G401.6 (cell line): Measurements from ENCODE around the gene PRKCE.
"Not testable (repeated sequence)": the region's sequence is repeated elsewhere in the genome, so short reads cannot be mapped to it uniquely, and the experiment has no call there.

Experiments
- FAIRE-seq: peaks from 2 replicates; lab custom pipeline; 2012; peaks lifted over from hg19 to GRCh38; lab: Jason Lieb, UNC

PRKCE gene

DNA sequence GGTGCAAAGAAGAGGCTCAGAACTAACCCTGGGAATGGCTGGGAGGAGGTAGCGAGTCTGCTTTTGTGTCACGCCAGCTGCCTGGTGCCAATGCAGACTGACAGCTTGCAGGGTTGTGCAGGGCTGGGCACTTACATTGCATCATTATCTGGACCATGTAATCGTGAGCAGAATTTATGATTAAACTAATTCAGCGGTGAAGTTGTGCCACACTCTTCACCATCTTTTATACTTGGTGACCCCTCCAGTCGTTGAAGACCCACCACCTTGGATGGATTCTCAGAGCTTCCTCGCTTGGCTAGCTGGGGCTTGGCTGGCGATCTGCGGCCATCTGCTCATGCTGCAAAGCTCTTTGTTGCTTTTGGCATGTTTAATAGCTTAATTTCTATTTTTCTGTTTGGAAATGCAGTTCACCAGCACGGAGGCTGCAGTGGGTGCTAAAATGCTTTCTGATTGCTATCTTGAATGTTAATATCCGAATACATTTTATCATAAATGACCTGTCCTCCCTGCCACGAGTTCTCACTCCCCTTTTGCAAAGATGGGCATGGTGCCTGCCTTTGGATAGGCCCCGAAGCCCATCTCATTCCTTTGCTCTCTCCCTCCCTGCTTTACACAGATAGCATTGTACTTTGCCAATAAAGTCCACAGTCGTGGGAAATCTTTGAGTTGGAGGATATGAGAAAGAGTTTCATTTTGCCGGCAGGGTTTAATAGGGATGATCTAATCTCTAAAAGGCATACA, 188.2 kb downstream of the PRKCE start:
- no peak for FAIRE-seq

DNA sequence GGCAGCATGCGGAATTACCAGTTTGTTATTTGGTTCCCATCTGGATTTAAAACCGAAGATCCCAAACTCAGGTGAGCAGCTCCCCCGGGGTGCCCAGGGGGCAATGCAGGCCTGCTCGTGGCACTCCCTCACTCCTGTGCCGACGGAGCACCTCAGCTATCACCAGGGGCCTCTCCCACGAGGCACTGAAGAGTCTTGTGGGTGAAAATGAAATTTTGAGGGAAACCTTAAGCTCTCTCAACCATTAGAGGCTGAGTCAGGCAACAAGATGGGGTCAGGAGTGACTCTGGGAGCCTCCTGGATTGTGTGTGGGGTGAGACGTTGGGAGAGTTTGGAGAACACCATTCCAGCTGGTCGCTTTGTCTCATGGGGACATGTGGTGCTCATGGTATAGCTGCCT, 189.0 kb downstream of the PRKCE start:
- no peak for FAIRE-seq

DNA sequence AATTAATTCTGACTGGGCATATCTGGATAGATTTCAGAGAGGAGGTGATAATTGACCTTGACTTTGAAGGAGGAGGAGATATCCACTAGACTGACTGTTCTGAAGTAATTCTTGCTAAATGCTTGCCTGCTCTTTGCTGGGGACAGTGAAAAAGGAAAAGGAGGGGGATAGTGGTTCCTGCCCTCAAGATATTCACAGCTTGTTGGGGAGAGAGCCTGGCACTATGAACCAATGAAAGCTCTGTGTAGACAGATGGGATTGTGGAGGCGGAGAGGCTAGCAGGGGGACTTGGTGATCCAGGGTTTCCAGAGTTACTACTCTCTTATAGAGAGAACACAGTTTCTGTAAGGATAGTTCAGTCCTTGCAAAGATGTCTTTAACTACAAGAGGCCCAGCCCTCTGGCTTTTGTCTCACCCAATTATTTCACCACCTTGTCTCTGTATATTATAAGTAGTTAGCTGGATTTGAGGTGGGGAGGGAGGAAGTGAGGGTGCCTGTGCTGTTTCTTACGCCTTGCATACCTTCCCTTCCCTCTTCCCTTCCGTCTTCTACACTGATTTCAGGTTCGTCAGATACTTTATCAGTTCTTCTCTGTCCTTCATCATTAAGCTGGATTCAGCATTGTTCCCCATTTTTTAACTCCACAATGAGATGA, 190.4 kb downstream of the PRKCE start:
- FAIRE-seq, result no peak

DNA sequence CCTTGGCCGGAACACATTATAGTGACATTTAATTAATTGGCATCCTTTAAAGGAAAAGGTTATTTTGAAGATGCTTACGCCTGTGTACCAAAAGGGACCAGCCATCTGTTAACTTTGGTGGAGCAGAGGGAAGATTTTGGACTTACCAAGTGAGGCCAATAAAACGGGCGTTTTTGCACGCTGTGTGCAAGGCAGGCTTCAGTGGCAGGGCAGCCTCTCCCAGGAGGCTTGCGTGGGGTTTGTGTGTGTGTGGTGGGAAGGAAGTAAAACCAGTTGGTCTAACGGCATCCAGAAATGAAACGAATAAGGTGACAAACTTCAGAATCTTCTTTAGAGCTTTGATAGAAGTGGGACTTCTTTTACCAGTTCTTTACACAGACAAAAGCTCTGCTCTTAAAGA, 191.7 kb downstream of the PRKCE start:
- FAIRE-seq, result no peak

DNA sequence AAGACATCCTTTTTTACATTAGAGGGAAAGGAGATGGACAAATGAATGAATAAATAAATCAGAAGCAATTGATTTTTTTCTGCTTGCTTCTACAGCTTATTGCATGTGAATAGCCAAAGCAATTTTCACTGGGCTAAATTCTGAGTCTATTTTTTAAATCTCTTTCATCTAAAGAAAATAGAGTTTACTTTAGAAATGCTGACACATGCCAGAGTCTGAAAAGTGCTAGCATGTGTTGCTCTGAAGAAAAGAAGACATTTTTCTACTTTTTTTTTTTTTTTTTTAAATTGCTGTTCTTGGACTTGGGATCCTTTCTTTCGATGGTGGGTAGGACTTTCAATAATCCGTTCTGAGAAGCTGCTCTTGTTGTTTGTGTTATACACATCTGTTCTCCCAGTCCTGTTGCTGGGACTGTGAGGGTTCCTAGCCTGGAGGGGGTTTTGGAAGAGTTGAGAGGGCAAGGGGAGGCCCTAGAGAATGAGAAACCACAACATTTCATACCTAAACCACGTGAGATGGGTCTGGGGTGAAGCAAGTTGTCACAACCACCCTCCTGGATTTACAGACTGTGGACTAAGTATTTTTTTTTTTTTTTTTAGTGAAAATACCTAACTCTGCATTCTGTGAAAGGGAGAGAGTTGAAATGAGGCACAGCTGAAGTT, 193.5 kb downstream of the PRKCE start:
- no peak for FAIRE-seq

DNA sequence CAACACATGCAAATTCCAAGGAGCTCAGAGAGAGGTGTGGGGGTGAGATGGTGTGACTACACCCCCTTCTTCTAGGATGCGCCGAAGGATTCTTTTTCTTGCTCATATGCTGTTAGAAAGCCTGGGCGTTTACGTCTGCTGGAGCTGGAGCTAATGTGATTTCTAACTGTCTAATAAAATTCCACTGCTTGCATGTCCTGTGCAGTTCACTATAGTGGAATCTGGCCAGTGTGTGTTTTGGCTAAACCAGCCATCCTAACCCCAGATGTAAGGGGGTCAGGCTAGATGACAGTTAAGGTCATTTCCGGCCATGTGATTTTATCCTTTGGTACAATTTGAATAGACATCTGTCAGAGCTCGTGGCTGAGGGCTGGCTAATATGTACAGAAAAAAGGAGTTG, 194.1 kb downstream of the PRKCE start:
- no peak for FAIRE-seq

DNA sequence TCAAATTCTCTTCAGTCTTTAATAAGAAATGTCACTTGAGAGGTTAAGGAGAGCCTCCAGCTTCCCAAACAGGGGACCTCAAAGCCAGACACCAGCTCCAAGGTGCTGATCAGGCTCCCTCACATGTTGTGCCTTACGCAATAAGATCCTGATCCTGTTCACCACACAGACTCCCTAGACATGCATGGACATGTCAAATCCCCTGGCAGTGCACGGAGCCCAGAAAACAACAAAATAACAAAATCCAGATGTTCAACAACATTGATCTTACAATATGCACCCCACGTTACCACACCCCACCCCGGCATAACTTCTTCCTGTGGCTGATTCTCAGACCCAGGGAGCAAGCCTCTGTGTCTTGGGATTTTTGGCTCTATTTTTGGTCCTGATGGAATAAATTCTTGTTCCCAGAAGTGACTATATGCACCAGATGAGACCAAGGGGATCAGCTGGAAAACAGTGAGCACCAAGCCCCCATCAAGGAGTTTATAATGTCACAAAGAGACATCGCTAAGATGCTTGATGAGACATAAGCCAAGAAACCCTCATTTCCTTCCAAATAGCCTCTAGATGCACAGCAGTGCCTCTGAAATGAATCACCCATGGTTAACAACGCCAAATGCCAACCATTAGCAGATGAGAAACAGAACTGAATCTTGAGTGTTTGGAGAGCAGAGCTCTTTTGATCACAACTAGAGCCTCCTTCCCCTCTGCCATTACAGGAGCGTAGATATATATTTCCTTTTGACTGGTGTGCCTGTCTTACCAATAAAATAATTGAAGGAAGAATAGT, 198.2 kb downstream of the PRKCE start:
- no peak for FAIRE-seq

DNA sequence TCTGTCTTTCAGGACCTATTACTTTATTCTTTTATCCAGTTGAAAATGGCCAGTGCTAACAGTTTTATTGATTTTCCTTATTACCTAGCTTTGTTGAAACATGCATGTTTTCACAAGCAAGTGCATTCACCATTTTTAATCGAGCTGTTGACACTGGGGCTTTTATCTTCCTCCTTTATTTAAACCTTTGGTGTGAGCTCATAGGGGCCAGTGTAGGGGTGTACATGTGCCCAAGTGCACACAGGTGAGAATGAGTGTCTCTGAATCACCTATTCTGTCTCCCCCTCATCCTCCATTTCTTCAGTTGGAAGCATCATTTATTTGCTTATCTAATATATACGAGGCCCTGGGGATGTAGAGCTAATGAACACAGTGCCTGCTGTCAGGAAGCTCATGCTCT, 199.1 kb downstream of the PRKCE start:
- FAIRE-seq, result no peak

DNA sequence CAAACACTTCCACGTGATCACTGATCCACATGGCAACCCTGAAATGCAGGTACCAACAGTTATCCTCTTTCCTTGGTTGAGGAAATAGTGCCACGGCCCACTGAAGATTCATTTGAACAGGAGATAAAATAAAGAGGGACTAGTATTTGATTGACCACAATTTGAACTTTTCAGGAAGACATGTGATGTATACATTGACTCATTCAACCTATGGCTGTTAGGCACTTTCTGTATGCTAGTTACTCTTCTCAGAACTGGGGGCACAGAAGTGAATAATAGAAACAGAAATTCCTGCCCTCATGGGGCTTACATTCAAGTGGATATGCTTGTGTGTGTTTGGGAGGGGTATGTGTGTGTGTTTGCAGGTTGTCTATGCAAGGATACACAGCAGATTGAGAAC, 199.6 kb downstream of the PRKCE start:
- FAIRE-seq, result no peak

DNA sequence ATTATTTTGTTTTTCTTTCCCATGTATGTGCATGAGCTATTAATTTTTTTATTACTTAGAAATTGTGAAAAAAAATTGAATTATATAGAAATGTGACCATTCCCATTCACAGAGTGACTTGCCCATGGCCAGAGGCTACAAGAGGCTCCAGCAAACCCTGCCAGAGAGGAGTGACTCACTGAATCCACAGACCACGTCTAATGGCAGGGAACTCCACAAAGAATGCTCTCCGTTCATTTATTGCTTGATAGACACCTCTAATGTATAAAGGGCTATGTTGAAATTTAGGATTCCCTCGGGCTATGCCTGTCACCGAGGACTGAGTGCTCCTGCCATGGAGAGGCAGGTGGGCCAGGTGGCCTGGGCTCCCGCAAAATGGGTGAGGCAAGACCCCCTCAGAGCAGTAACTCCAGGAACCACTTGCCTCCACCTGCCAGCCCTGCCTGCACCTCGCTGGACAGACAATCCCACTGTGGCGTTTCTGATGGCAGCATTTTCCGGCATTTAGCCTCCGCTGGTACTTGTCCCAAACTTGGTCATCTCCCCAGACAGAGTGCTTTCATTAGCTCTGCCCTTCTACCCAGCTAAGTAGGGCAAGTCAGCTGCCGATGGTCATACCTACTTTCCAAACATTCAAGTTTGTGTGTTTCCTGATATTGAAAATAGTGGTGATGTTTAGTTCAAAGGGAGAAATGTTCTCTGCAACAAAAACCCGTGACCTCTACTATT, 200.3 kb downstream of the PRKCE start:
- FAIRE-seq, result no peak

DNA sequence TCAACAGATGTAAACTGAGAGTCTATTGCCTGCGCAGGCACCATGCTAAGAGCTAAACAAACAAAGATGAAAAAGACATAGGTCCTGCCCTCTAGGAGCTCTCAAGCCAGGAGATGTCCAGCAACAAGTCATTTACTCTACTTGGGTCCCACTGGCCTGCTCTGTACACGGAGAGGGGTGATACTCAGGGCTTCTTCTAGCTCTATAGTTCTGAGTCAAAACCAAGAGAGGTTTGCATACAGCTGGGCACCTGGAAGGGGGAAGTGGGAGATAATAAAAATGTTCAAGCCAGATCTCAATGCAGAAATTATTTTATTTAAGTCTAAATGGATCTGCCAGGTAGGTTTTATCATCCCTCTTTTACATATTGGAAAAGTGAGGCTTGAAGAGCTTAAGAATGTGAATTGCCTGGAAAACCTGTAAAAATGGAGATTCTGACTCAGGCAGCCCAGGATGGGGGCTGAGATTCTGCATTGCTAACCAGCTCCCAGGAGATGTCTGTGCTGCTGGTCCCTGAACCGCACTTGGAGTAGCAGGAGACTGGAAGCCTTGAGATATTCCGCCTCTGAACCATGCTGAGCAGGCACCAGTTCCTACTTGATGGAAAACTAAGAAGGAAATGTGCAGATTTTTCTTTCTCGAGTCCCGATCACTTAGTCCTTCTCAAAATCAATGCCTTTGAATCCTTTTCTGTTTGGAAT, 201.1 kb downstream of the PRKCE start:
- no peak for FAIRE-seq

DNA sequence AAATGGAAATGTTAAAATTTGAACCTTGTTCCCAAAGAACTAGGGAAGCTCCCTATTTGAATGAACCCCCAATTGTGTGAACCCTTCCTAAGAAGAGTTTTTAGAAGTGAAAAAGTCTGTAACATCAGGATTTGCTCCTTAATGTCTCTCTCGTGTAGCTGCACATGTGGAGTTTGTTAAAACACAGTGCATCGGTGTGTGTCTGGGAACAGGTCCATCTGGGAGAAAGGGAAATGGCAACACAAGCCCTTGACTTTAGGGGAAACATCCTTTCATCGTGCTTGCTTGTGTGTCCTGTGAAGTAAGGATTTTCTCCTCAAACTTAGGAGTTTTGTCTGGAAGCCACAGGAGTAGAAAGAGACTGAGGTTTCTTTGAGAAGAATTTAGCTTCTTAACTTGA, 203.9 kb downstream of the PRKCE start:
- no peak for FAIRE-seq

DNA sequence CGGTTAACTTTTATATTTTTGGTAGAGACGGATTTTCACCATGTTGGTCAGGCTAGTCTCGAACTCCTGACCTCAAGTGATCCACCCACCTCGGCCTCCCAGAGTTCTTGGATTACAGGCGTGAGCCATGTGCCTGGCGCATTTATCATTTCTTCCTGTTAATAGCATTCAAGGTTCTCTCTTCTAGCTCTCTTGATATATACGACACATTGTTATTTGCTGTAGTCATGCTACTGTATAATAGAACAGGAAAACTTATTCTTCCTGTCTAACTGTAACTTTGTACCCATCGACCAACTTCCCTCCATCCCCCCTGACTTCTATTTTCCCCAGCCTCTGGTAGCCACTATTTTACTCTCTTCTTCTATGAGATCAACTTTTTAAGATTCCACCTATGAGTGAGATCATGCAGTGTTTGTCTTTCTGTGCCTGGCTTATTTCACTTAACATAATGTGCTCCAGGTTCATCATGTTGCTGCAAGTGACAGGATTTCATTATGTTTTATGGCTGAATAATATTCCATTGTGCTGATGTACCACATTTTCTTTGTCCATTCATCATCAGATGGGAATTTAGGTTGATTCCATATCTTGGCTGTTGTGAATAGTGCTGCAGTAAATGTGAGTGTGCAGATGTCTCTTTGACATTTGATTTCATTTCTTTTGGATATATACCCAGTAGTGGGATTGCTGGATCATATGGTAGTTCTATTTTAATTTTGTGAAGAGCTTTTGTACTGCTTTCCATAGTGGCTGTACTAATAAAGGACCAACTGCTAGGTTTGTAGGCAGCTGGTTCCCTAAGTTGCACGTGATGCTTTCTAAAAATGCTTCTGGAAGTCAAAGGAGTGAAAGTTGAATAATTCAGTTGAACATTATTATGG, 205.2 kb downstream of the PRKCE start:
- FAIRE-seq, result no peak

DNA sequence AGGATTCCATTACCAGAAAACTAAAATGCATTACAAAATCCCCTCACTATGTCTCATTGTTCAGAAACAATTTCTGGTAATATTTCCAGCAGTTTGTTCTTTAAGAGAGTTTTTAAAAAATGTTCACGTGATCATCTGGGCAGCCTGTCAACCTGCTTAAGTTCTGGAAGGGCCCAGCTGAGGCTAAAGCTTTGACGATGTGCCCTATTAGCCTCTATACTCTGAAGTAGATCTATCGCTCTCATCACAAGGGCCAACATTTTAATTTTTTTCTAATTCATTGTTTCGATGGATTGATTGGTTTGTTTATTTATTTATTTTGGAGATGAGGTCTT, 205.8 kb downstream of the PRKCE start:
- FAIRE-seq, result no peak

DNA sequence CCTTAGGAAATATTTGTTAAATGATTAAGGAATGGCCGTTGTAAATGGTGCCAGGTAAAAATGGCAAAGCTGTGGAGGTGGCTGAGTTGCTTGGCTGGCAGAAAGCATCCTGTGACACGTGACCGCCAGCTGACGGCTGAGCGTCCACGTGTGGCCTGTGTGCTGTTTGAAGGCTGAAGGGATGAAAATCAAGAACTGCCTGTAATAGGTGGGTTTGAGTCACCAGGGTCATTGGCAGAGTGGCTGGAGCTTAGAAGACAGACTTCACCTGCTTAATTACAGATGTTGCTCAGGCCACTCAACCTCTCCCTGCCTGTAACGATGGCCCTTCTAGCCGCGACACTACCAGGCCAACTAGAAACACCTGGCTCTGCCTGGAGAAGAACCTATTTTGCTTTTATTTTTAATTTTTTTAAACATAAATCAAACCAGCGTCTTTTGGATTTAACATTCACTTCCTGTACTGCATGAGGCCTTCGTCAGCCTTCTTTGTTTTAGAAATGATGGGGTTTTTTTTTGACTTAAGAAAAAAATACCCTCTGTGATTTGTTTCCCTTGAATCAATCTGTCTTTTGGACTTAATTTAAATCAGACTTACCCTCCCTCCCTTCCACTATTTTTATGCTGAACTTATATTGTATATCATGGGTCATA, 206.5 kb downstream of the PRKCE start:
- no peak for FAIRE-seq

DNA sequence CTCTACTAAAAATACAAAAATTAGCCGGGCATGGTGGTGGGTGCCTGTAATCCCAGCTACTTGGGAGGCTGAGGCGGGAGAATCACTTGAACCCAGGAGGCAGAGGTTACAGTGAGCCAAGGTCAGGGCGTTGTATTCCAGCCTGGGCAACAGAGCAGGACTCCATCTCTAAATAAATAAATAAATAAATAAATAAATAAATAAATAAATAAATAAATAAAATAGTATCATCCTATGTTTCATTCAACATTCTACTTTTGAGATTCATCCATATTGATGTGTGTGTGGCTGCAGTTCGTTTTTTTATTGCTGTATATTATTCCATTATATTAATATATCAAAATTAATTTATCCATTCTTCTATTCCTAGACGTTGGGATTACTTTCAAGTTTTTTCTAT, 207.4 kb downstream of the PRKCE start:
- FAIRE-seq, result not testable (repeated sequence)

DNA sequence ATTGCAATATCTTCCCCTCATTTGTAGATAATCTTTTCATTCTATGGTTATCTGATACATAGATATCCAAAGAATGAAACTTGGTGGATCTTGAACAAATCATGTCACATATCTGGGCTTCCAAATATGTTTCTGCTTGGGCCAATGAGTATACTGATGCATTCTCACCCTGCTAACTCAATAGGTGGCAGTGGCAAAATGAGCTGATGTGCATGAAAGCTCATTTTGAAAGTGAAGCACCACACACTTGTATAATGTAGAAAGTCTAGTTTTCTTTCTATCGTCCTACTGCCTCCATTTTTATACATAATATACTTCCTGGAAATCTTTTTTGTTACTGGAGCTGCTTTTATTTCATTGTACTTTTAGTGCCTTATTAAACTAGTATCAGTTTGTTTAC, 208.2 kb downstream of the PRKCE start:
- FAIRE-seq, result no peak

DNA sequence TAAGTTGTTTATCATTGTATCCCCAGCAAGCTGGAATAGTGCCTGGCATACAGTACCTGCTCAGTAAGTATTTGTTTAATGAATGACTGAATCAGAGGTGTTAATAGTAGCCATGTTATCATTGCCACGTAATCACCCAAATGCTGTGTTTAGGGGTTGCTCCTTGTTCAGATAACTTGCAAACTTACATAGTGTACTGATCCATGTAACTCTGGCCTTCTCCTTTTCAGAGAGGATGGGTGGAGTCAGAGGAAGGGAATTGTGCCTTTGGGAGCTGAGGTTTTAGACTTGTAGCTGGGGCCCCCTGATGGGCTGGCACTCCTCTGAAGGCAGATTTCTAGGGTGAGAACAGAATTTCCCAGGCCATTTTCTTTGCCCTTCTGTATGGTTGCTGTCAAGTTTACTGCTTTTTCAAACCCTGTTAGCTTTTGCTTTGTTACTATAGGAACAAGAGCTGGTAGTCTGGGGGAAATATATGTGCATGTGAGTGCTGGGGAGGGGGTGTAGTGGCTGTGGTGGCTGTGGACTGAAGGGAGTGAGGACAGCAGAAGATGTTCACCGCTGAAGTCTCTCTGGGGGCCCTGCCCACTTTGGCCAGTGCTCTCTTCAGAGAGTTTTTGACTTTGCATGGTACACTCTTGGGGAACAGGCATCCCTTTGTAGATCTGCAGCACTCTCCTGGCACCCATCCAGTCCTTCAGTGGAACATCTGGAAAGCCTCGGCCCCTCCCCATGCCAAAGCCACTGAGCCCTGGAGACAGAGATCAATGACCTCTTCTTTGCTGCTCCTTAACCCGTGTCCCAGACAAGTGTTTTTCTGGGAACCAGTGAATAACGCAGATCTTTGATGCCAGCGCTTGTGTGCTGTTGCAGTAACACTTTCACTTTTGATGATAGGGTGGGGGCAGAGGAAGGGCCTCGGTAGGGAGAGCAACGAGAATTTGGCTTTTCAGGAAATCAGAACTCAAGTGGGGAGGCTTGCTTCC, 209.0 kb downstream of the PRKCE start:
- FAIRE-seq, result no peak

DNA sequence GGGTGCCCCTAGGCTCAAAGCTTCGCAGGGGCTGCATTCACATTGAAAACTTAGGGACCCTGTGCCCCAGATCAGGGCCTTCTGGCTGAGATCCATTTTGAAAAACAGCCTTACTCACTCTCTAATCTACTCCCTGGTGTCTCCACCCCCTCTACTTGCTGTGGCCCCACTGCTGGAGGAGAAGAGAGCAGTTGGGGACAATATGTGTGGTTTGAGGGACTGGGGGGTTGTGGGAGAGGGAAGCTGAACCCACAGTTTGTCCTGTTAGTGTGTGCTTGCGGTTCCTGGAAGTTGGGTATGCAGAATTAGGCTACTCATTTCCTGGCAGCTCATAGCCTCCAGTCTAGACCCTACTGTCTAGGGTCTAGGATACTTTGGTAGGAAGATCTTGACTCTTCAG, 211.4 kb downstream of the PRKCE start:
- FAIRE-seq, result no peak
